ENCODE measurements around the gene STK4. TPM values are rescaled to one million over a fixed set of nuclear protein-coding genes. Genes with fewer than 3 reads are reported as not detected.

The STK4 gene
- total RNA-seq, 1 experiment from 2014 or later, result 56.0 TPM

GRCh38 chr20:45085867-45086266 lies 119.6 kb downstream of the STK4 start:
- DNase-seq (ENCODE audit: low read depth), result no peak

- no peak for DNase-seq (ENCODE audit: low read depth)
These were observed 120.9 kb downstream of the STK4 start for GRCh38 chr20:45087097-45087790.

- peak; percentile 82 for DNase-seq (ENCODE audit: low read depth)
These were observed 121.5 kb downstream of the STK4 start for GRCh38 chr20:45087814-45088213.

- DNase-seq (ENCODE audit: low read depth), result peak; percentile 99
These were observed 121.9 kb downstream of the STK4 start for GRCh38 chr20:45088247-45088646.

- no peak for DNase-seq (ENCODE audit: low read depth)
These were observed 124.2 kb downstream of the STK4 start for GRCh38 chr20:45090481-45090880.

GRCh38 chr20:45091366-45091765 lies 125.1 kb downstream of the STK4 start:
- no peak for DNase-seq (ENCODE audit: low read depth)

GRCh38 chr20:45092898-45093297 lies 126.6 kb downstream of the STK4 start:
- DNase-seq (ENCODE audit: low read depth), result no peak

- no peak for DNase-seq (ENCODE audit: low read depth)
These were observed 127.9 kb downstream of the STK4 start for GRCh38 chr20:45094201-45094600.

- DNase-seq (ENCODE audit: low read depth), result no peak
These were observed 128.7 kb downstream of the STK4 start for GRCh38 chr20:45094864-45095574.

- peak; percentile 79 for DNase-seq (ENCODE audit: low read depth)
These were observed 129.5 kb downstream of the STK4 start for GRCh38 chr20:45095805-45096238.

GRCh38 chr20:45096781-45097180 lies 130.5 kb downstream of the STK4 start:
- no peak for DNase-seq (ENCODE audit: low read depth)

- no peak for DNase-seq (ENCODE audit: low read depth)
These were observed 131.3 kb downstream of the STK4 start for GRCh38 chr20:45097485-45098102.

GRCh38 chr20:45098103-45098773 lies 131.9 kb downstream of the STK4 start:
- DNase-seq (ENCODE audit: low read depth), result no peak

- peak; percentile 60 for DNase-seq (ENCODE audit: low read depth)
These were observed 134.4 kb downstream of the STK4 start, which contains the start of gene KCNS1 for GRCh38 chr20:45100563-45101245. KCNS1 (minus strand) TSS chr20:45101127; CDS start chr20:45099236, 1,891 bp downstream.

GRCh38 chr20:45101333-45101850 lies 135.1 kb downstream of the STK4 start:
- no peak for DNase-seq (ENCODE audit: low read depth)

- no peak for DNase-seq (ENCODE audit: low read depth)
These were observed 136.8 kb downstream of the STK4 start for GRCh38 chr20:45103072-45103471.

GRCh38 chr20:45104786-45105185 lies 138.5 kb downstream of the STK4 start:
- peak; percentile 98 for DNase-seq (ENCODE audit: low read depth)

- peak; percentile 42 for DNase-seq (ENCODE audit: low read depth)
These were observed 139.0 kb downstream of the STK4 start for GRCh38 chr20:45105317-45105716.

- no peak for DNase-seq (ENCODE audit: low read depth)
These were observed 143.3 kb downstream of the STK4 start for GRCh38 chr20:45109634-45110033.

- DNase-seq (ENCODE audit: low read depth), result no peak
These were observed 144.0 kb downstream of the STK4 start for GRCh38 chr20:45110301-45110700.

- DNase-seq (ENCODE audit: low read depth), result no peak
These were observed 145.0 kb downstream of the STK4 start for GRCh38 chr20:45111285-45111684.

Measured in M059J (cell line).